Measurements from ENCODE around the gene TMA7B.
"Not testable (repeated sequence)": the region's sequence is repeated elsewhere in the genome, so short reads cannot be mapped to it uniquely, and the experiment has no call there.

Gene TMA7B

GRCh38 chr22:39932918-39933649 is 27.1 kb upstream of the TMA7B start:
- peak in 1 of 2 donors; percentile 45 for DNase-seq (ENCODE audit: low read depth in 2 of 2)

GRCh38 chr22:39933741-39934140 is 26.5 kb upstream of the TMA7B start:
- no peak for DNase-seq (ENCODE audit: low read depth in 2 of 2)

- DNase-seq (ENCODE audit: low read depth in 2 of 2): no peak
These were observed 25.1 kb upstream of the TMA7B start for GRCh38 chr22:39935116-39935515.

GRCh38 chr22:39935612-39936011 is 24.6 kb upstream of the TMA7B start:
- DNase-seq (ENCODE audit: low read depth in 2 of 2): no peak

DNA sequence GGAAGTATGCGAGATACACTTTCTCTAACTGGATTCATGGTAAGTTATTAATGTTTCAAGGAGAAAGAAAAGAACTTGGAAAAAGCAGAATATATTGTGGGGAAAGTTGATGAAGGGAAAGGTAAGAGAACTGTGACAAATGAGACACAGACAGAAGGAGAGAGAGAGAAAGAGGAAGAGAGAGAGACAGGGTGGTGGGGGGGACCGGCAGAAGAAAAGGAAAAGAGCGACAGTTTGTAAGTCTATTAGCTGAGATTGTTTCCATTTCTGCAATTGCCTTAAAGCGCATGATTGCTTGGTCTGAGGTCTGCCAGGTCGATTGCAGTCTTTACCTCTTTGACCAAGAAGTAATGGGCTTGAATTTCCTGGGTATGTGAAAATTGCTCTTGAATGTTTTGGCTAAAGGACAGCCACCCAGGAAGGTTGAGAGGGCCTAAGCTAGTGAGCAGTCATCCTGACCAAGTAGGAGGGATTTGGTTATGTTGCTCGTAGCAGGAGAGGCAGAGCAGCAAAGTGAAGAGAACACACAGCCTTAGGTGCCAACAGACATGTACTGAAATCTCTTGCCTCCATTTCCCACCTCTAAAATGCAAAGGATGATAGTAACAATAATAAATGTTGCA is 23.6 kb upstream of the TMA7B start:
- no peak for DNase-seq (ENCODE audit: low read depth in 2 of 2)

DNA sequence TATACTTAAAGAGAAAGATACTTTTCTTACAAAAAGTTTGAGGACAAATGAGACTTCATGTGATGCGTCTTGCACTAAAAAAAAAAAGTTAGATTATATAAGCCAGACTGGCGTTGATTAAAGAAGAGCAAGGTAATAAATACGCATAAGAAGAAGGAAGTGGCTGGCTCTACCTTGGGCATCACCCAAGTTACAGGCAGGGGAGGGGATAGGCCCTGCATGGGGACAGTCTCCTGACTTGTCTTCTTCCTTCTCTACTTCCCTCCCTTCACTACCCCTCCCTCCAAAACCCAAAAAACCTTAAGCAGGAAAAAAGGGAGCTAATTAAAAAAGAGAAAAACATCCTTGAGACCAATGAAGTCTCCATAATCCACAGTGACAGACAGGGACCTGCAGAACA is 22.3 kb upstream of the TMA7B start:
- DNase-seq (ENCODE audit: low read depth in 2 of 2): no peak

DNA sequence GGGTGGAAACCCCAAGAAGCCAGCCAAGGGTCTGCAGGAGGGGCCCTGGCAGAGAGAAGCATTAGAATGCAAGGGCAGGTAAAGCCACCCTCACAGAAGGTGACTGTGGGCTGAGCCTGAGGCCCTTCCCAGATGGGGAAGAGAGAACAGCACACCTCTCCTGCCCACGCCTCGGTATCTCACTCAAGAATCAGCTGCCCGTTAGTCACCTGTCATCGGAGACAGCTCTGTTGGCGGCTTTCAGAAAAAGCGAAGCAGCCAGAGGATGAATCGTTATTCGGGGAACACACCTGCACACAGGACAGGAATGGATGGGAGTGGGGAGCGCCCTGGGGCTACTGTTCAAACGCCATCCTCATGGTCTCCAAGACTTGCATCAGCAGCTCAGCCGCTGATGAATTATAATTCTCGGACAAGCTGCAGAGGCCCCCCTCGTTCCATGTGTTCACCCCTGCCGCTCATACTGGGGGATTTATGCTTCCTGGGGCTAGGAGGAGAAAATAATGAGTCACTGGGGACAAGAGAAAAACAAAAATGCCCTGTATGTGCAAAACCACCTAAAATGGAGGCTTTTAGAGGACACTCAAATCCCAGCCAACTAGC is 21.6 kb upstream of the TMA7B start:
- DNase-seq (ENCODE audit: low read depth in 2 of 2): peak; percentile 35 to 49

- DNase-seq (ENCODE audit: low read depth in 2 of 2): no peak
These were observed 20.4 kb upstream of the TMA7B start for GRCh38 chr22:39939830-39940229.

DNA sequence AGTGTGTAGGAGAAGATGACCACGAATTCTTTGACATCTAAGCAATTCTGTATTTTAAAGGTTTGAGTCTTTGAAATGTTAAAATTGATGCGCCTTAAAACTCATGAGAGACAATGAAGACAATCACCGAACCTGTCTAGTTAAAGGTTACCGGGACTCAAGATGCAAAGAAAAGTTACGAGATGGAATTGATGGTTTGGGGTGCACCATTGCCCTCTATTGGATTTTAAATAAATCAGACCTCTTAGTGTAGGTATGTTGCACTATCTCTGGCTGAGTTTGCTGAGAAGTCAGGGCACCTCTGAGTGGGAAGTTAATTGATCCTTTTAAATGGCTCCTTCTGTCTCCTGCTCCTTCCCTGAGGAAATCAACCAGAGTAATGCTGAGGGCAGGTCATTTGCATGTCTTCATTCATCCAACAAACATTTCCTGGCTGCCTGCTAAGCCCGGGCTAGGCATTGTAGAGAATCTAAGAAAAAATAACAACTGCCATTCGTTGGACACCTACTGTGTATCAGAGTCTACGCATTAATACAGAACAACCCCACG is 19.4 kb upstream of the TMA7B start:
- no peak for DNase-seq (ENCODE audit: low read depth in 2 of 2)

DNA sequence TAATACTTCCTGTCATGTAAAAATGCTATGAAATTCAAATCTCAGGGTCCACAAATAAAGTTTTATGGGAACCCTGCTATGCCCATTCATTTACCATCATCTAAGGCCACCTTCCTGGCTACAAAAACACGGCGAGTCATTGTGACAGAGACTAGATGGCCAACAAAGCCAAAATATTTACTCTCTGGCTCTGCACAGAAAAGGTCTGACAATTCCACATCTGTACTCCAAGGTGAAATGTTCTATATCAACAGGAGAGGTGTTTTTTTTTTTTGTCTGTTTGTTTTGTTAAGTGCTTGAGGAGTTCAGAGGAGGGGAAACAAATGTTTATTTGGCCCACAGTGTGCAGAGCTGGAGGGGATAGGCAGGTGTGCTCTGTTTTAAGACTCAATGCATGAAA is 18.6 kb upstream of the TMA7B start:
- no peak for DNase-seq (ENCODE audit: low read depth in 2 of 2)

- no peak for DNase-seq (ENCODE audit: low read depth in 2 of 2)
These were observed 17.6 kb upstream of the TMA7B start for GRCh38 chr22:39942439-39943230.

GRCh38 chr22:39943337-39943736 is 16.9 kb upstream of the TMA7B start:
- no peak for DNase-seq (ENCODE audit: low read depth in 2 of 2)

- DNase-seq (ENCODE audit: low read depth in 2 of 2): no peak
These were observed 16.0 kb upstream of the TMA7B start for GRCh38 chr22:39943953-39944872.

DNA sequence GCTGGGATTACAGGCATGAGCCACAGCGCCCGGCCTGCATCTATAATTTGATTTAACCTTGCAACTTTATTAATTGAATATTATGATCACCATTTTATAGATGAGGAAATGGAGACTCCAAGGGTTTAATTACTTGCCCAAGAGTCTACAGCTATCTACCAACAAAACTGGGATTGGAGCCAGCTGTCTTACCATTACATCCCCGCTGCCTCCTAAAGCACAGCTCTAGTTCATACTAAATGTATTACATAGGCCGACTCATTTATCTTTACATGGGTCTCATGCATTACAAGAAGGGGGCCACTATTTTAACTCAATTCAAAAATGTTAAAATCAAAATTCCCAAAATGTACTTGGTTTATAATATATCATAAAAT is 14.1 kb upstream of the TMA7B start:
- DNase-seq (ENCODE audit: low read depth in 2 of 2): no peak

- no peak for DNase-seq (ENCODE audit: low read depth in 2 of 2)
These were observed 13.5 kb upstream of the TMA7B start for GRCh38 chr22:39946503-39947219.

DNA sequence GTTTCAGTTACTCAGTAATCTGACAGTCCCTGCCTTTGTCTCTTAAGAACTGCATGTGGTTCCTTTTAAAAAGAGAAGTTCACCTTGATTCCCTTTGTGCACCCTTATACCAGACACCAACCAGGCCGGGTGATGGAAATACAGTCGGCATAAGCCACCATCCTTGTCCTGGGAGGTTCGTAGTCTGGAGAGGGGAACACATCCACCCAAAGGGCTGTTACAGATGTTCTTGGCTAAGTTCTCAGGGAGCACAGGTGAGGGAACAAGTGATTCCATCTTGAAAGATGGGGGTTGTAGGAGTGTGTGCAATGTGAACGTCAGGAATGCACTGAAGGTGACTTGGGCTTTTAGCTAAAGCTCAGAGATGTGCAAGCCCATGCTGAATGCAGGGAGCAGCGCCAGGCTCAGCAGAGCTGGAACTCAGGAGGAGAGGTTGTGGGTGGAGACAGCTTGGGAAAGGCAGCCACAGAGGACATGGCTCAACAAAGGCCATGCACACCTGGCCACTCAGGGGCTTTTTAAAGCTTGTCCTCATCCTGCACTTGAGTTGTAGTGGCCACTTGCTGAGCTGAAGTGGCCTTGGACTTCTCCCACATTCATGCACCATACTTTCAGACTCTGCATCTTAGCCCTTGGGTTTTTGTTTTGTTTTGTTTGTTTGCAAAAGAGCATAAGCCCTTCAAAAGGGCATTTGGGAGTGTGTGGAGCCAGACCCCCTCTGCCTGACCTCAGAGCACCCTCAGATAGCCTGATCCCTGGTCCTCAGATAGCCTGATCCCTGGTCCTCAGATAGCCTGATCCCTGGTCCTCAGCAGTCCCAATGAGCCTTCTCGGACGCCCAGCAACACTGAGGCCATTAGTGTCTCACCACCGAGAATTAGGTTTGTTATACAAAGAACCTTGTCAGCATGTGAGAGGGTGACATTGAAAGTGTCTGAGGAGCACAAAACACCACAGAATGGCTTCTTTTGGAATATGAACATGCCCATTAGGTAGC is 12.7 kb upstream of the TMA7B start:
- DNase-seq (ENCODE audit: low read depth in 2 of 2): no peak

DNA sequence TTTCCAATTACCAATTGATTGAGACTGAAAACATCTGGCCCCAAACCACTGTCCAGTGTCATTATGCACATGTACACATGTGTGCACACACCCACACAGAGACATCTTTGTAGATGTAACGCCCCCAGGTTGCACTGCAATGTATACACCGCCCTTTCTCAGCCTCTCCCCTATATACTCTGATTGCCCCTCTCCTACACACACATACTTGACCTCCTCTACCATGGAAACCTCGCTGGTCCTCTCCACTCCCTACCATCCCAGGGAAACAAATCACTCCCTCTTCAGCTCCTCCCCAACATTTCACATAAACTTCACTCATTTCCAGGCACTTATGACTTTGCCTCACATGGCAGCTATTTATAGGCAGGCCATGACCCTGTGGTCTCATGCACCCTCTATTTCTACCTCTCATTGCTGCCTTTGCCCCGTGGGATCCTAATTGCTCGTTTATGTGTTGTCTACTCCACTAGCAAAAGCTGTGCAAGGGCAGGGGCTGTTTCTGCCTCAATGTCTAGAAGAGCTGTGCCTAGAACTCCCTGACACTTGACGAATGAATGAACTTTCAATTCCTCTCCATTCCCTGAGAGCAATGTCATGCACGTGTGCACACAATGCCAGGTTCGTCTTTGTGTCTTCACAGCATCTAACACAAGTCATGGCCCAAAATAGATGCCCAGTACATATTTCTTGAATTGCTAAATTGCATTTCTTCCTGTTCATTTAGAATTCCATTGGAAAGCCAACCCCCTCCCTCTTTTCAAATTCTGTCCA is 10.0 kb upstream of the TMA7B start:
- no peak for DNase-seq (ENCODE audit: low read depth in 2 of 2)

DNA sequence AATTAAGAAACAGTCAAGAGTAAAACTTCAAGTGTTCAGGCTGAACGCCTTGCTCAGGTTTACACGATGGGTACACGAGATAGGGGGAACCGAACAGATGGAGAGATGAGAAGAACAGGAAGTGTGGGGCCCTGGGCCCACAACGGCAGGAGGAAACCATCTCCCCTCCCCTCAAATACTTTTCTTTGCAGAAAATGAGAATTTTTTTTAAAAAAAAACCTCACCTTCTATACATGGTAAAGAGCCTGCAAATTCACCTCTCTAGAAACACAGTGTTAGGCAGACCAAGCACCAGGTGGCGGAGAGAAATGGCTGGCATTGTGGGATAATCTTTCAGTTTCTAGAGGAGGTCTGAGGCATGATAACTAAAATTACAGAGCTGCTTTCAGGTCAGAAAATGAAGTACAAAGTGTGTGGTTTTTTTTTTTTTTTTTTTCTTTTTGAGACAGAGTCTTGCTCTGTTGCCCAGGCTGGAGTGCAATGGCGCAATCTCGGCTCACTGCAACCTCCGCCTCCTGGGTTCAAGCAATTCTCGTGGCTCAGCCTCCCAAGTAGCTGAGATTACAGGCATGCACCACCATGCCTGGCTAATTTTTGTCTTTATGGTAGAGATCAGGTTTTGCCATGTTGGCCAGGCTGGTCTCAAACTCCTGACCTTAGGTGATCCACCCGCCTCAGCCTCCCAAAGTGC is 8.4 kb upstream of the TMA7B start:
- not testable (repeated sequence) for DNase-seq (ENCODE audit: low read depth in 2 of 2)

Measured in stimulated activated CD4-positive, alpha-beta T cell treated with anti-CD3 and anti-CD28 coated beads, Interleukin-1b, Interleukin-23, amount 100 ng/mL, for 4 hours (primary cell).